Activated CD8-positive, alpha-beta memory T cell treated with anti-CD3 and anti-CD28 coated beads for 36 hours (primary cell): ENCODE measurements around the gene OTOG. TPM values are rescaled to one million over a fixed set of nuclear protein-coding genes. Genes with fewer than 3 reads are reported as not detected.

Experiments used
- CTCF ChIA-PET: fragments of 350-600 bp; sonication (Branson Sonifier 250); formaldehyde crosslinking; loops from one replicate; lab custom pipeline; 2021; ENCODE audit warnings: antibody characterized with exemption; lab: Charles Lee
- POLR2A ChIA-PET: fragments of 350-600 bp; sonication (Branson Sonifier 250); formaldehyde crosslinking; loops from one replicate; lab custom pipeline; 2021; ENCODE audit warnings: antibody characterized with exemption; lab: Charles Lee
- total RNA-seq, 2 experiments: library from RNA; stranded (reverse); gene quantifications; one replicate each; pipeline ENCODE4 v1.2.3, GENCODE V29; 2021

The OTOG gene
- total RNA-seq, 2 experiments from 2014 or later = not detected

DNA sequence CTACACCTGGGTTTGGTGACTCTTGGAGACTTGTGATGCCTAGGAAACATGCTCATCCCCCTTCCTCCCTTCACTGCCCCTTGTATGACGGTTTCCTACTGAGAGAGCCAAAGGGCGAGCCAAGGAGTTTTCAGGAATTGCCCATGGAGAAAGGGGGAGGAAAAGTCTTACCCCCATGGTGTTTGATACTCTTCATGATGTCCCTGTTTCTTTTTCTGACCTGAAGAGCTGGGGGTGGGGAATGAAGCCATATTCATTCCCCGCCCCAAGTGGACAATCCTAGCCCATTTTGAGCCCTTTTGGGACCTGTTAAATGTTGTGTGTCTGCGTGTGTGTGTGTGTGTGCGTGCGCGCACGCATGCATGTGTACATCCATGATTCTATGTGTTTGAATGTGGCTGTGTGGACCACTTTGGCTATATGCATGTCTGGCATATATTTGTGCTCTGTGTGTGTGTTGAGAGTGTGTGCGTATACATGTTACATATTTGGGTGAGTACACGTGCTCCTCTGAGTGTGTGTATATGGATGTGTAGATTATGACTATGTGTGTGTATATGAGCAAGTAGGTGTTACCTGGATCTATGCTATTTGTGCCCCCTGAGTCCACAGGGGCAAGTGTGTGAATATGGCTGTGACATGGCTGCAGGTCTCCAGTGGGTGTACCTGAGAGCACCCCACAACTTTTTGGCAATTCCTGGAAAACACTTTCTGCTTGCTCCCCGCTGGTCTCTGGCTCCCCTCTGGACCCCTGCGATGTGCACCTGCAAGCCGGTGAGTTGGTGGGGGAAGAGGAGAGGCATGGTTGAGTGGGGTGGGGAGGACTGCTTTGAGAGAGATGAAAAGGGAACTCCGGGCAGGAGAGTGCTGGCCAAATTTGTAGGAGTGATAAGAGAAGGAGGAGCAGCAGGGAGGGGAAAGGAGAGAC lies 24.6 kb downstream of the OTOG start:
- ChIA-PET CTCF (no interaction called here), POLR2A (no interaction called here)

DNA sequence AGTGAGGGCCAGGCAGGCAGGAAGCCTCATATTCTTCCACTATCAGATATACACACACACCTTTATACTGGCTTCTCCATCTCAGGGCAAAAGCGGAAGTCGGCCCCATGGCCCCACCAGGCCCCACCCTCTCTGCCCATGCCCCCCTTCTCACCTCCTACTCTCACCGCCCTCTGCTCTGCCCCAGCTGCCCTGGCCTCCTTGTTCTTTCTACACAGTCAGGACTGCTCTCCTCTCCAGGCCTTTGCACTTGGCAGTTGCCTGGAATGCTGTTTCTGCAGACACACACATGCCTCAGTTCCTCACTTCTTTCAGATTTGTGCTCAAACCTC lies 25.3 kb downstream of the OTOG start:
- ChIA-PET CTCF (no interaction called here), POLR2A (no interaction called here)

DNA sequence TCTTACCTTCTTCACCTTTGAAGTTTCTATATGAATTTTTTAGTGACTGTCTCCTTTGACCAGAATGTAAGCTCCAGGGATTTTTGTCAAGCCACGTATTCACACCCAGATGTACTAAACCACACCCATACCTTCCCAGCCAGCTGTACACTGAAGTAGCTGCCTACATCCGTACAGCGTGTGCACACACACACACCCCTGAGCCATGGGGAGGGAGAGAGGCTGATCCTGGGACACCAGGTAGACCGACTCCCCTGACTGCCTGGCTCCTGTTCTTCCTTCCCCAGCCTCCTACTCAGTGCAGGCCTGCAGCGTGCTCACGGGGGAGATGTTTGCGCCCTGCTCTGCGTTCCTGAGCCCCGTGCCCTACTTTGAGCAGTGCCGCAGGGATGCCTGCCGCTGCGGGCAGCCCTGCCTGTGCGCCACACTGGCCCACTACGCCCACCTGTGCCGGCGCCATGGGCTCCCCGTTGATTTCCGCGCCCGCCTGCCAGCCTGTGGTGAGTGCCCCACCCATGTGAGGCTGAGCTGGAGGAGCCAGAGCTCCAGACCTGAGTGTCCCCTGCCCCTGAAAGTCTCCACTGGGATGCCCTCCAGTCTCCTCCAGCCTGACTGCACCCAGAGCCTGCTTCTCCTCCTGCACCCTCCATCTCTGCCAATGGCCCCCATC lies 25.9 kb downstream of the OTOG start:
- CTCF ChIA-PET = no interaction called here
- POLR2A ChIA-PET = no interaction called here

DNA sequence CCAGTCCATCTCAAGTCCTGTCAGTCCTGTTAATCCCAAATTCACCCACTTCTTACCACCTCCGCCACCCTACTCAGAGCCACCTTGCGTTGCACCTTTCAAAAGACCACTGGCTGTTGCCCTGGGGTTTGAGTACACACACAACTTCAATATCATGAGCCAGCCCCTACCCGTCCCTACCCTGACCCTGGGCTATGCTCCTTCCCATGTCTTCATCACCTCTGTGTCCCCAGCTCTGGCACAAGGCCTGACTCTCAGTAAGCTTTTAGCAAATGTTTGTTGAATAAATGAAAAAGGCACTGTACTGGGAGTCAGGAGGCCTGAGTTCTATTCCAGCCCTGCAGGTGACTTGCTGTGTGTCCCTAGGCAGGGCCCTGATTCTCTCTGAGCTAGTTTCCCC lies 26.5 kb downstream of the OTOG start:
- POLR2A ChIA-PET = no interaction called here
- CTCF ChIA-PET = no interaction called here

DNA sequence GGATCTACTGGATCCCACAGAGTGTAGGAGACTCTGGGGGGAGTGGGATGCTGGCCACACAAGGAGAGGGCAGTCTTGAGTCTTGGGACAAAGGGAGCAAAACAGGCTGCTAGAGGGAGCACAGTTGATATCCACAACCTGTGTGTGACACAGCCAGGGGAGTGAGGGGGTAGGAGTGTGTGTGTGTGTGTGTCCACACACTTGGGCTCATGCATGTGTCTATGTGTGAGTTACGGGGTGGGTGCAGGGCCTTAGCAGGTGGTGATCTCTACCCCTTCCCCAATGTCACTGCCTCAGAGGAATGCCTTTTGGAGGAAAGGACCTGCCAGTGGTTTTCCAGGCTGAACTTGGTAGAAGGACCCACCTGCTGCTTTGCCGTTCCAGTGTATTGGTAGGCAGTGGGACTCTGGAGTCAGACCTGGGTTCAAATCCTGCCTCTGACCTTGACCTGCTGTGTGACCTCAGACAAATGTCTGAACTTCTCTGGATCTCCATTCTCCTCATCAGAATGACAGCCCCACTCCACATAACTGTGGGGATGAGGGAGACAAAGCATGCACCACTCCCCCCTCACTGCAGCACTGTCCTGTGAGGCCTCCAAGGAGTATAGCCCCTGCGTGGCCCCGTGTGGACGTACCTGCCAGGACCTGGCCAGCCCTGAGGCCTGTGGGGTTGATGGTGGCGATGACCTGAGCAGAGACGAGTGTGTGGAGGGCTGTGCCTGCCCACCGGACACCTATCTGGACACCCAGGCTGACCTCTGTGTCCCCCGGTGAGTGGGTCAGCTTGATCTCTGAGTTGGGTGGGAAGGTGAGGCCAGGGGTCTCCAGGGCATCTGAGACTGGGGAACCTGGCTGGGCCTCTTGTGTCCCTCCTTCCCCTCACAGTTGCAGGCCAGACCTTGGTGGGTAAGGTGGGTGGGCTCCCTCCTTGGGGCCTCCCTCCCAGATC lies 27.4 kb downstream of the OTOG start:
- POLR2A ChIA-PET = no interaction called here
- CTCF ChIA-PET = interaction anchor here (0.8 kb wide), 1 partner anchor 27 kb away, joined by 3 read pairs; no protein-coding TSS in a partner anchor

DNA sequence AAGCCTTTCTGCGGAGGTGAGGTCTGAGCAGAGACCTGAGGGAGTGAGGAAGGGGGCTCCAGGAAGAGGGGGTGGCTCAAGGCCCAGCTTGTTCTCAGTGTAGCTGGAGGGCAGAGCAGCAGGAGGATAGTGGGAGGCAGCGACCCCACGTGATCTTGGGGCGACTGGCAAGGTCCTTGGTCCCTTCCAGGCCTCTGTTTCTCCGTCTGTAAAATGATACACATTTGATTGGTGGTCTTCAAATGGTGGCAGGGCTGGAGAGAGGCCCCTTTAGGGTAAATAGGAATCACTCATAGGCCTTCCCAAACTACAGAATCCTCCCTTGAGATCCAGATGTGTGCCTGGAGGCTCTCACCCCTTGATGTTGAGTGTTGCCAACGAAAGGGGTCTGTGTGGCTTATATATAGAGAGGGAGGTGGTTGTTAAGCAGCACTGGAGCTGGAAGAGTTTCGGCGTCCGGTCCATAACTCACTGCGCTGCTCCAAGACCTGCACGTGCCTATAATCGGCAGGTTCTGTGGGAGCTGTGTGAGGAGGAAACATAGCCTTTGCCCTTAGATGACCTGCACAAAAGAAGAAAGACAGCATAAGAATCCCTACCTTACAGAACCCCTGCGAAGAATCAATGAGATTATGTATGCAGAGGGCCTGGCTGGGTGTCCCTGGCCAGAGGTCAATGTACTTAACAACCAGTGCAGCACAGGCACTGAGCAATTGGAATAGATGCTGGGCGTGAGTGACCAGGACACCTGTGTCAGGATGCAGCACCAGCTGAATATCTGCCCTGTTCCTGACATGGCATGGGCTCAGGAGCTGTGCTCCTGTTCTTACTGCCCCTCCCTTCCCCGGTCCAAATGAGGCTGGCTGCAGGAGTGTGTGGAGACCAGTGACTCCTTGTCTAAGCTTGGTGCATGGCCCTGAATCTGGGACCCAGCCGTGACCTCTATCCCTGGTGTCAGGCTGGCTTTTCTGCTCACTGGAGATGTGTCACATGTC lies 28.7 kb downstream of the OTOG start:
- POLR2A ChIA-PET = no interaction called here
- CTCF ChIA-PET = interaction anchor here (0.8 kb wide), 1 partner anchor 26 kb away, joined by 3 read pairs; no protein-coding TSS in a partner anchor

DNA sequence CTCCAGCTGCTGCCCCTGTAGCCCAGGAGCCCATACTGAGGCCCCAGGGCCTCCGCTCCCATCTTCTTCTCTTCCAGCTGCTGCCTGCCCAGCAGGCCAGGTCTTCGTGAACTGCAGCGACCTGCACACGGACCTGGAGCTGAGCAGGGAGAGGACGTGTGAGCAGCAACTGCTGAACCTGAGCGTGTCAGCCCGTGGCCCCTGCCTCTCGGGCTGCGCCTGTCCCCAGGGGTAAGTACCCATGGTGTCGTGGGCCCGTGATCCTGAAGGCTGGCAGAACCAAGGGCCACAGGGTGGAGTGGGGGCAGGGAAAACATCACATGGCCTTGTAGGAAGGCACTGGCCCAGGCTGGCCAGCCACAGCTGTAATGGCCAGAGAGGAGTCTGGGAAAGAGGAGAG lies 31.2 kb downstream of the OTOG start:
- POLR2A ChIA-PET = no interaction called here
- CTCF ChIA-PET = no interaction called here

DNA sequence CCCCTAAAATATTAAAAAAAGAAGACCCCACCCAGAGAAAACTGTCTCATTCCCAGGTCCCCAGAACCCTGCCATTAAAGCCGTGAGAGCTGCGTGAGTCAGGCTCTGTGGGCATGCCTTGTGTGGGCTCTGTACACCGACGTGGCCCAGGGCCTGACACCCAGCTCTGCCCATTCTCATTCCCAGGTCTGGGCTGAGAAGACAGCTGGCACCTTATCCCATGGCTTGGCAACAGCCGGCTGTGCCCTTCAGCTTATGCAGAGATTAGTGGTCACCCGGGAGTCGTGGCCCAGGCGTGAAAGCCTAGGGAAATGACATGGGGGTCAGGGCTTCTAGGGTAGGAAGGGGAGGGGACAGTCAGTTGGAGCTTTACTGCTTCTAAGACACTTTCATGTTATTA lies 31.9 kb downstream of the OTOG start:
- POLR2A ChIA-PET = no interaction called here
- CTCF ChIA-PET = no interaction called here

DNA sequence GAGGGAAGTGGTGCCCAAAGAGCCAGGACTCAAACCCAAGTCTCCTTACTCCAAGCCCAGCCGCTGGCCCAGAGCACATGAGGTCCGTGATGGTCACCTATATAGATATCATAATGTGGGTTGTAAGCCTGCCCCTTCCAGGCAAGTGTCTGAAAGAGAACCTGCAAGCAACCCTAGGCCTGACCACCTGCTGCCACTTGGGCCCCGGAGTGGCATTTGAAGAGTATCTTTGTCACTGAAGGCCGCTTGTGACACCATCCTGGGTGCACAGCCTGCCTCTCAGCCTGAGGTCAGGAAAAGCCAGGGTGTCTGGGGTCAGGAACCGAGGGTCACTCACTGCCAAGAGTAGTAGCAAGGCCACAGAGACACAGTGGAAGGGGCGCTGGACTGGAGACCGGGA lies 32.4 kb downstream of the OTOG start:
- POLR2A ChIA-PET = no interaction called here
- CTCF ChIA-PET = no interaction called here

DNA sequence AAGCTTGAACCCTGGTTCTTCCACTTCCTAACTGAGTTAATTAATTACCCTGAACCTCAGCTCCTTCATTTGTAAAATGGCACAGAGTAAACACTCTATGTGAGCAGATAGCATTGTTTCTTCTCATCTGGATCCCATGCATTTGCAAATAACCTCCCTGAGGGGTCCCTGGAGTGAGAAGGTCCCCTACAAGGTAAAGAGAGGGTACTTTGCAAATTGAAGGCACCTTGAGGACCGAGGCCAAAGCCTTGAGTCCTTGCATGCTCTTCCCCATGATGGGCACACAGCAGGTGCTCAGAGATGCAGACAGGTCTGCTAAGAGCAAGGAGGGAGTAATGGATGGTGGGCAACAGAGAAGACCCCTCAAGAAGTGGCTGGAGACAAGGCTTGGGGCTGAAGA lies 33.2 kb downstream of the OTOG start:
- CTCF ChIA-PET = no interaction called here
- POLR2A ChIA-PET = no interaction called here

DNA sequence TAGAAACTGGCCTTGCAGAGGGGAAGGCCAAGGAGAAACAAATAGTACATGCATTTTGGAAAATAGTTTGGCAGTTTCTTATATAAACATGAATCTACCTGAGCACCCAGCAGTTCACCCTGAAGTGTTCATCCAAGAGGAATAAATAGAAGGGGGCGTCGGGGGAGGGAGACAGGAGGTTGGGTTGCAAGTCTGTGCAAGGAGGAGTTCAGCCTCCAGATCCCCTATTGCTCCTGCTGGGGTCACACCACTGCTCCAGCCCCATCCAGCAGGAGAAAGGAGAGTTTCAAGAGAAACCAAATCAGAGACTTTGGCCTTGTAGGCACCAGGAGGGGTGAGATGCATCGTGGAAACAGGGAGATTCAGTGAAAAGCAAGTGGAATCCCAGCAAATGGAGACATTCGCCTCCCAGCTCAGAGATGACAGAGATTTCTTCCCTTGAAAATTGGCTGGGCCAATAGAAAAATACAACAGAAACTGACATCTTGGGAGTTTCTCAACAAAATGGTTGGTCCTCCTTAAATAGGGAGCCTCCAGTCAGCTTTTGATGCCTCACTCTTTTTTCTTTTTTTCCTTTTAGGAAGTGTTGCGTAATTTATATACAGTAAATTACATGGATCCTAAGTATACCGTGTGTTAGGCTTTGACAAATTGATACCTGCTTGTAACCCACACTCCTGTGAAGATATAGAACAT lies 34.1 kb downstream of the OTOG start:
- CTCF ChIA-PET = no interaction called here

DNA sequence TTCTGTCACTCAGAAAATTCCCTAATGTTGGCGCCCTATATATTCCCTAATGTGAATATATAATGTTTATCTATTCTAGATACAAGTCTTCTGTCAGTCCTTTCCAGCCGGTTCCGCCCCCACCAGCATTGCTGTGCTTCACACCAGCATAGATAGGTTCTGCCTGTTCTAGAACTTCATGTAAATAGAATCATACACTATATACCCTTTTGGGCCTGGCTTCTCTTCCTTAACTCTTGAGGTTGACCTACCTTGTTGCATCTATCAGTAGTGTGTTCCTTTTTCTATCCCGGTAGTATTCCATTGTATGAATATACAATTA lies 34.6 kb downstream of the OTOG start:
- CTCF ChIA-PET = no interaction called here

More for the DNA sequence above, 34.1 kb downstream of the OTOG start:
- POLR2A ChIA-PET = no interaction called here

DNA sequence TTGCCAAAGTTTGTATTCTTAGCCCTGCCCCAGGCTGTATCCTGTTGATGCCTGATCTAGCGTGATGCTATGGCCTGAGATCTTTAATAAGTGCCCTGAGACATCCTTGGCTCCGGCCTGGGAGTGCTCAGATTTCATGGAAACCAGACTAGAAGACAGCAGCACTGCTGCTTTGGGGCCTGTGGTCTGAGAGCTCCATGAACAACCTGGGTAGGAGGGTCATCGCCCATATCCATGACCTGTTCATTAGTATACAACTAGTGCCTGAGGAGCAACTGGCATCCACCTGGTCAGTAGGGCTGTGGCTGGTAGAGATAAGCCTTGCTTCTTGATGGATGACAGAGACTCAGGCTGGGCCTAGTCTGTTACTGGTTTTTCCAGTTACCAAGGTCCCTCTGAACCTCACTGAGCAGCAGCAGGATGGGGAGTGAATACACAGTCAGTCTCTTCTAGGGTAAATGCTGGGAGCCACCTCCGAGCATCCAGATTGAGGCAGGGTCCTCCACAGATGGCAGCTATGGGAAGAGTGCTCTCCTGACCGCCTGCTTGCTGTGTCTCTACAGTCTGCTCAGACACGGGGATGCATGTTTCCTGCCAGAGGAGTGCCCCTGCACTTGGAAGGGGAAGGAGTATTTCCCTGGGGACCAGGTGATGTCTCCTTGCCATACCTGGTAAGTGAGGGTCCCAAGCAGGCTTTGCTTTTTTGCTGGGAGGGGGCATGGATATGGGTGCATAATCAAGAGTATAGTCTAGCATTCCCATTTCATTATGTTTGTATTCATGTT lies 39.0 kb downstream of the OTOG start:
- ChIA-PET CTCF (no interaction called here), POLR2A (no interaction called here)

More for the DNA sequence above, 34.6 kb downstream of the OTOG start:
- POLR2A ChIA-PET = no interaction called here

DNA sequence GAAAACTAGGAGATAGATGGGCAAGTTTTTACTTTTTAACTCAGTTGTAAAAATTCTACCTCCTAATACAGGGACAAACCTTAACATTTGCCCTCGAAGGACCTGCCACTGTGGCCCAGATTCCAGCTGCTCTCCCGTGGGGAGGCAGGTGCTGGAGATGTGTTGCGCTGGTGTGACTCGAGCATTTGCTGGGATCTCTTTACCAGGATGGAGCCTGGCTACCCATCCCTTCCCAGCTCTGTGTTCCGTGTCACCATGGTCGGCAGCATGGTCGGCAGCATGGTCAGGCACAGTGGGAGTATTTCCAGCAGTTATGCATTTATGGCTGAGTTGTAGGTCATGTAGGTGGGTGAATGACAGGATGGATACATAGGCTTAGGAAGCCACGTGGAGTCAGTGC lies 41.1 kb downstream of the OTOG start:
- ChIA-PET POLR2A (no interaction called here), CTCF (no interaction called here)

DNA sequence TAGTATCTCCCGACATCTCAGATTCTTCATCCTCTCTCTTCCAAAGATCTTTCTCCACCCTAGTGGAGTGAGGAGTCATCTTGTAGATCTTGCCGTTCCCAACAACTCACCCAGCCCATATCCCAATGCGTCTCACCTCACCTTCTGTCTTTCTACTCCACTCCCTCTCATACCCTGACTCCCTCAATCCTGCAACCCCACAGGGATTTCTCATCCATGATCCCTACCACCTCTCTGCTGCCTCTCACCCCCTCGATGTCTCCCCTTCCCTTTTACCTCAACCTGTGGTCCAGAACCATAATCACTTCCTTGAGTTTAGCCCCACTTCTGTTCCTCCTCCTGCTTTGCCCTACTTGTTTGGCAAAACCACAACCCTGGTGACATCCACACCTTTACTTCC lies 41.7 kb downstream of the OTOG start:
- ChIA-PET CTCF (no interaction called here), POLR2A (no interaction called here)

DNA sequence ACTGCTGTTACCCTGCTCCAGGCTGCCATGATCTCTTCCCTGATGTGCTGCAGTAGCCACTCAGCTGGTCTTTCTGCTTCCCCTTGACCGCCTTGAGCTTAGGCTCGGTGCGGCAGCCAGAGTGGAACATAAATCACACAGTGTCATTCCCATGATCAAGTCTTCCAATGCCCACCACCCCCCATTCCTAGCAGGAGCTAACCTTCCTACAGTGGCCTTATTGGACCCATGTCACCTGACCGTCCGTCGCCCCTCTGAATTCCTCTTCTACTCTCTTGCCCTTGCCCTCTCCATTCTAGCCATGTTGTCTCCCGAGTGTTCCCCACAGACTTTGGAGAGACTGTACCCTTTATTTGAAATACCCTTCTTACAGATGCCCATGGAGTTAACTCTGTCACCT lies 43.4 kb downstream of the OTOG start:
- POLR2A ChIA-PET = no interaction called here

DNA sequence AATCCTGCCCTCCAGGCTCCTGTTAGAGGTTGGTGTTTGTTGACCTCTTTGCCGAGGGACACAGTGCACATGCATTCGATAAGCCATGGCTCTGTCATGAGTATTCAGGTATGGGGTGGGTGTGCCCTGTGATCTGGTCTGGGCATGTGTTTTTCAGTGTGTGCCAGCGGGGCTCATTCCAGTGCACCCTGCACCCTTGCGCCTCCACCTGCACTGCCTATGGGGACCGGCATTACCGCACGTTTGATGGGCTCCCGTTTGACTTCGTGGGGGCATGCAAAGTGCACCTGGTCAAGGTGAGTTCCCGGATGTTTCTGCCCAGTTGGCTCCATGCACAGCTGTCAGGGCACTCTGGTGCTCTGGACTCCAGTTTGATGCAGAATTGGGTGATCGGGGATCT lies 44.2 kb downstream of the OTOG start:
- ChIA-PET CTCF (no interaction called here), POLR2A (no interaction called here)

More for the DNA sequence above, 43.4 kb downstream of the OTOG start:
- CTCF ChIA-PET = no interaction called here
